IMR-90 (cell line): ENCODE results near the gene GP5. TPM values are rescaled to one million over a fixed set of nuclear protein-coding genes. Genes with fewer than 3 reads are reported as not detected.
A peak's percentile ranks its signal among the peaks of the same experiment; 100 is the strongest.

Source experiments
- ATAC-seq: fragments of 200-7000 bp; cut with Tn5 transposase; 2 replicates; pipeline ENCODE4 v1.9.1; 2020; ENCODE audit warnings: low read depth, mild to moderate bottlenecking, moderate library complexity
- BruUV-seq: library from RNA; stranded (reverse); fragments of 400-500 nt; replicated peaks from 2 replicates; lab custom pipeline; 2021; lab: Mats Ljungman, UMichigan
- CTCF ChIA-PET: fragments of 300-600 bp; formaldehyde crosslinking; extraction: SDS; loops from one replicate; lab custom pipeline; 2021; ENCODE audit warnings: antibody characterized with exemption; lab: Yijun Ruan, JAX
- POLR2A ChIA-PET: fragments of 300-600 bp; sonication (Branson Sonifier 250); formaldehyde crosslinking; loops from one replicate; lab custom pipeline; 2022; ENCODE audit warnings: antibody characterized with exemption; ENCODE audit not compliant: unreplicated experiment; lab: Charles Lee
- DNase-seq: peaks from one replicate; pipeline ENCODE4 v3.0.0; 2013
- H2AFZ ChIP-seq: replicated peaks from 2 replicates; pipeline ENCODE3; 2013; ENCODE audit warnings: low read length, mild to moderate bottlenecking; ENCODE audit not compliant: poor library complexity
- H2AK5ac ChIP-seq: 2 replicates; pipeline ENCODE4 v1.6.1; 2013; ENCODE audit warnings: low read depth, low read length, inconsistent platforms
- H2AK9ac ChIP-seq: replicated peaks from 2 replicates; pipeline ENCODE3; 2013; ENCODE audit warnings: mild to moderate bottlenecking, low read depth, low read length, moderate library complexity; ENCODE audit not compliant: poor library complexity
- H2BK120ac ChIP-seq: 2 replicates; pipeline ENCODE4 v1.6.1; 2013; ENCODE audit warnings: low read depth, low read length, inconsistent platforms
- H2BK15ac ChIP-seq: 3 replicates; pipeline ENCODE4 v1.6.1; 2013; ENCODE audit warnings: low read depth, low read length, inconsistent platforms
- H2BK20ac ChIP-seq: 2 replicates; pipeline ENCODE4 v1.6.1; 2013; ENCODE audit warnings: low read depth, mild to moderate bottlenecking, inconsistent platforms, low read length, moderate library complexity
- H2BK5ac ChIP-seq: 2 replicates; pipeline ENCODE4 v1.6.1; 2013; ENCODE audit warnings: mild to moderate bottlenecking, low read depth, low read length, inconsistent platforms; ENCODE audit not compliant: poor library complexity, severe bottlenecking
- H3K14ac ChIP-seq: replicated peaks from 2 replicates; pipeline ENCODE4 v1.6.1; 2013; ENCODE audit warnings: low read depth, low read length, inconsistent platforms
- H3K18ac ChIP-seq: 2 replicates; pipeline ENCODE4 v1.6.1; 2013; ENCODE audit warnings: low read depth, low read length, control low read depth
- H3K23ac ChIP-seq: 2 replicates; pipeline ENCODE4 v1.6.1; 2013; ENCODE audit warnings: low read depth, low read length, inconsistent platforms
- H3K27ac ChIP-seq: 2 replicates; pipeline ENCODE4 v1.5.1; 2013; ENCODE audit warnings: mild to moderate bottlenecking, control low read depth, low read length; ENCODE audit not compliant: insufficient read depth
- H3K27me3 ChIP-seq: 2 replicates; pipeline ENCODE4 v1.6.1; 2013; ENCODE audit warnings: low read length; ENCODE audit not compliant: control insufficient read depth, insufficient read depth
- H3K36me3 ChIP-seq: 2 replicates; pipeline ENCODE4 v1.6.1; 2013; ENCODE audit warnings: low read length, mixed read lengths; ENCODE audit not compliant: control insufficient read depth, insufficient read depth
- H3K4ac ChIP-seq: 2 replicates; pipeline ENCODE4 v1.6.1; 2013; ENCODE audit warnings: low read depth, low read length, inconsistent platforms
- H3K4me1 ChIP-seq: 2 replicates; pipeline ENCODE4 v1.6.1; 2013; ENCODE audit warnings: low read length, mixed read lengths; ENCODE audit not compliant: control insufficient read depth, insufficient read depth
- H3K4me2 ChIP-seq: 2 replicates; pipeline ENCODE4 v1.6.1; 2013; ENCODE audit warnings: low read depth, mild to moderate bottlenecking, control low read depth, low read length, moderate library complexity
- H3K4me3 ChIP-seq: 2 replicates; pipeline ENCODE4 v1.5.1; 2013; ENCODE audit warnings: low read depth, mild to moderate bottlenecking, control low read depth, low read length, moderate library complexity; ENCODE audit not compliant: insufficient read depth
- H3K56ac ChIP-seq: 2 replicates; pipeline ENCODE4 v1.6.1; 2013; ENCODE audit warnings: low read length, inconsistent platforms; ENCODE audit not compliant: insufficient read depth; ENCODE audit errors: extremely low read depth
- H3K79me1 ChIP-seq, 2 experiments: 2 replicates each; pipeline ENCODE4 v1.6.1; 2013; ENCODE audit warnings: low read length in 2 of 2, inconsistent platforms in 1 of 2, low read depth in 1 of 2
- H3K9ac ChIP-seq: 2 replicates; pipeline ENCODE4 v1.6.1; 2013; ENCODE audit warnings: low read depth, low read length, control low read depth
- H3K9me1 ChIP-seq: 2 replicates; pipeline ENCODE4 v1.6.1; 2013; ENCODE audit warnings: low read length, inconsistent platforms; ENCODE audit not compliant: insufficient read depth
- H3K9me3 ChIP-seq: 2 replicates; pipeline ENCODE4 v1.6.1; 2013; ENCODE audit warnings: low read length; ENCODE audit not compliant: control insufficient read depth, insufficient read depth
- H4K20me1 ChIP-seq: 2 replicates; pipeline ENCODE4 v1.6.1; 2013; ENCODE audit warnings: low read length, inconsistent platforms; ENCODE audit not compliant: insufficient read depth
- H4K5ac ChIP-seq: 2 replicates; pipeline ENCODE4 v1.6.1; 2013; ENCODE audit warnings: mild to moderate bottlenecking, low read depth, low read length, control low read depth
- H4K8ac ChIP-seq, 2 experiments: 2 replicates each; pipeline ENCODE4 v1.6.1; 2013; ENCODE audit warnings: low read depth in 2 of 2, low read length in 2 of 2, control low read depth in 1 of 2, inconsistent platforms in 1 of 2
- H4K91ac ChIP-seq: 2 replicates; pipeline ENCODE4 v1.6.1; 2013; ENCODE audit warnings: low read depth, low read length, inconsistent platforms; ENCODE audit not compliant: insufficient read depth
- BHLHE40 ChIP-seq: fragments of 150-350 bp; IDR thresholded peaks from 2 replicates; pipeline ENCODE4 v1.6.1; 2016; ENCODE audit warnings: mild to moderate bottlenecking, low read depth, low read length
- CEBPB ChIP-seq: IDR thresholded peaks from 2 replicates; pipeline ENCODE4 v1.6.1; 2012; ENCODE audit warnings: low read depth, low read length, improper control_type of control experiment
- CHD1 ChIP-seq: IDR thresholded peaks from 2 replicates; pipeline ENCODE4 v1.6.1; 2012; ENCODE audit warnings: low read depth, low read length, improper control_type of control experiment
- CTCF ChIP-seq: conservative IDR thresholded peaks from 2 replicates; pipeline ENCODE4 v1.5.1; 2012; ENCODE audit warnings: mild to moderate bottlenecking, low read depth, low read length, improper control_type of control experiment
- ELK1 ChIP-seq: fragments of 150-350 bp; IDR thresholded peaks from 2 replicates; pipeline ENCODE4 v1.6.1; 2016; ENCODE audit warnings: low read depth, mild to moderate bottlenecking, low read length, moderate library complexity, borderline replicate concordance
- FOS ChIP-seq: fragments of 150-350 bp; IDR thresholded peaks from 2 replicates; pipeline ENCODE4 v1.6.1; 2016; ENCODE audit warnings: low read depth, low read length
- MAZ ChIP-seq: IDR thresholded peaks from 2 replicates; pipeline ENCODE4 v1.6.1; 2012; ENCODE audit warnings: low read depth, mild to moderate bottlenecking, low read length, improper control_type of control experiment, moderate library complexity, borderline replicate concordance
- MXI1 ChIP-seq: IDR thresholded peaks from 2 replicates; pipeline ENCODE4 v1.6.1; 2012; ENCODE audit warnings: low read depth, mild to moderate bottlenecking, low read length, moderate library complexity, borderline replicate concordance
- NFE2L2 ChIP-seq: fragments of 150-350 bp; IDR thresholded peaks from 2 replicates; pipeline ENCODE4 v1.6.1; 2016; ENCODE audit warnings: low read depth, mild to moderate bottlenecking, low read length
- POLR2A ChIP-seq: IDR thresholded peaks from 2 replicates; pipeline ENCODE4 v1.6.1; 2012; ENCODE audit warnings: mild to moderate bottlenecking, low read depth, low read length
- RAD21 ChIP-seq: IDR thresholded peaks from 2 replicates; pipeline ENCODE4 v1.6.1; 2012; ENCODE audit warnings: low read length, improper control_type of control experiment
- RCOR1 ChIP-seq: IDR thresholded peaks from 2 replicates; pipeline ENCODE4 v1.6.1; 2012; ENCODE audit warnings: mild to moderate bottlenecking, low read length, improper control_type of control experiment; ENCODE audit not compliant: insufficient replicate concordance
- RFX5 ChIP-seq: IDR thresholded peaks from 2 replicates; pipeline ENCODE4 v1.8.0; 2012; ENCODE audit warnings: low read depth, mild to moderate bottlenecking, low read length, moderate library complexity
- SMC3 ChIP-seq: fragments of 150-350 bp; IDR thresholded peaks from 2 replicates; pipeline ENCODE4 v1.6.1; 2016; ENCODE audit warnings: low read depth, mild to moderate bottlenecking, antibody characterized with exemption, low read length, moderate library complexity
- USF2 ChIP-seq: fragments of 150-350 bp; IDR thresholded peaks from 2 replicates; pipeline ENCODE4 v1.6.1; 2017; ENCODE audit warnings: mild to moderate bottlenecking, antibody characterized with exemption, low read length, low read depth
- WGBS, 2 experiments: methylation state at CpG; one replicate each; pipeline versions ENCODE4 v1.1.5 to v1.1.7; 2013; ENCODE audit warnings: missing lambda C conversion rate in 2 of 2; ENCODE audit not compliant: insufficient read length in 1 of 2; ENCODE audit errors: extremely low coverage in 2 of 2; 5-methylcytosine and 5-hydroxymethylcytosine counted together
- dilution Hi-C: fragments of 300-500 bp; cut with HindIII; formaldehyde crosslinking; loops from one replicate; pipeline ENCODE4 v1.14.3; 2018; ENCODE audit warnings: low sequenced_read_pairs; ENCODE audit not compliant: unreplicated experiment
- in situ Hi-C: fragments of 300-500 bp; cut with MboI; formaldehyde crosslinking; loops from 3 replicates; pipeline ENCODE4 v1.14.3; 2019; ENCODE audit warnings: low sequenced_read_pairs, inconsistent platforms, mixed read lengths
- intact Hi-C: fragments of 100-400 bp; cut with micrococcal nuclease; formaldehyde crosslinking; loops from 2 replicates; pipeline ENCODE4 v1.10.0; 2022
- polyA plus RNA-seq, 3 experiments: library from polyadenylated mRNA; depleted of rRNA; stranded (reverse); fragments of >200 nt; gene quantifications; 2 replicates each; pipeline ENCODE4 v1.2.3, GENCODE V29; 2012; ENCODE audit warnings: low replicate concordance in 1 of 3
- total RNA-seq: library from RNA; depleted of rRNA; stranded (reverse); fragments of >200 nt; gene quantifications from 2 replicates; pipeline ENCODE4 v1.2.3, GENCODE V29; 2012

Gene GP5
- total and polyA plus RNA-seq, 2 of the 4 experiments (the other 2 are of a cell fraction) = under 0.01 to 0.12 TPM

- Histone ChIP-seq H3K27ac (no peak overlapping the region), H4K5ac (no peak overlapping the region), H3K9me3 (no peaks in the 10 kb centered on the region), H2BK120ac (no peak overlapping the region; the same call in 1 of the 2 replicates), H3K4ac (no peak overlapping the region), H3K4me1 (no peaks in the 10 kb centered on the region), H3K36me3 (no peaks in the 10 kb centered on the region), H4K20me1 (no peaks in the 10 kb centered on the region), H3K9me1 (0 out of 2 replicates have a peak, but pooled peaks cover 3% of the 10 kb centered on the region), H4K8ac (no peak overlapping the region), H3K4me3 (no peak overlapping the region), H3K23ac (no peak overlapping the region), H3K18ac (no peak overlapping the region), H3K9ac (no peak overlapping the region), H2BK5ac (no peak overlapping the region), H3K14ac (no peak overlapping the region), H3K56ac (no peak overlapping the region), H3K79me1 (no peaks in the 10 kb centered on the region), H2BK15ac (no peak overlapping the region), H3K27me3 (peaks cover 18% of the 10 kb centered on the region), H4K91ac (no peak overlapping the region), H2AFZ (peak overlapping the region; percentile 61), H2AK5ac (no peak overlapping the region), H2BK20ac (no peak overlapping the region), H3K4me2 (no peak overlapping the region), H2AK9ac (no peak overlapping the region)
- ATAC-seq = no peak
- dilution Hi-C loops = no loop called here
- ChIA-PET CTCF (no interaction called here), POLR2A (no interaction called here)
- 57% methylated on average over 4 of the region's 15 CpGs; no CpG with 5 or more reads in 1 of the 2 experiments for WGBS, 2 experiments
- in situ Hi-C loops = no loop called here
- no peak for DNase-seq
- intact Hi-C loops = no loop called here
- BruUV-seq = no TSS peak
- TF ChIP-seq CTCF (no peak), CHD1 (no peak), BHLHE40 (no peak), CEBPB (no peak), MXI1 (no peak), RFX5 (no peak), POLR2A (no peak), ELK1 (no peak), RCOR1 (no peak), NFE2L2 (no peak), MAZ (no peak), RAD21 (no peak), FOS (no peak), USF2 (no peak), SMC3 (no peak)
Observed at GRCh38 chr3:194375473-194376240, 23.4 kb downstream of the GP5 start.
